A673 (cell line): ENCODE measurements around the gene SF3A1.

Experiments
- CTCF ChIP-seq: fragments of 300-800, 200-600 bp; sonication (generic); conservative IDR thresholded peaks from 2 replicates; pipeline ENCODE4 v1.5.1; 2017; ENCODE audit warnings: low read depth, mild to moderate bottlenecking, antibody characterized with exemption, low read length, moderate library complexity, mixed read lengths
- EZH2 ChIP-seq: fragments of 200-600 bp; sonication (generic); IDR thresholded peaks from 2 replicates; pipeline ENCODE4 v1.6.1; 2017; ENCODE audit warnings: borderline replicate concordance, low read depth, mild to moderate bottlenecking, mixed read lengths, antibody characterized with exemption, low read length; ENCODE audit not compliant: poor library complexity, severe bottlenecking

GRCh38 chr22:30321461-30321860 lies 35.2 kb downstream of the SF3A1 start:
- TF ChIP-seq EZH2 = no peak
- no peak for TF ChIP-seq CTCF
